ENCODE measurements around the gene EPHA3. TPM values are rescaled to one million over a fixed set of nuclear protein-coding genes. Genes with fewer than 3 reads are reported as not detected.

Gene EPHA3
- total RNA-seq, 3 donors from 2014 or later (not counting 1 experiment from before 2014, with no cell fraction given), result not detected

- Mint-ChIP-seq H3K4me3 (no peak overlapping the region), H3K36me3 (no peaks in the 10 kb centered on the region), H3K27ac (no peak overlapping the region), H3K4me1 (no peaks in the 10 kb centered on the region), H3K27me3 (ENCODE audit: low read depth in 2 of 2) (no peaks in the 10 kb centered on the region), H3K9me3 (no peaks in the 10 kb centered on the region)
- H3K36me3 ChIP-seq (ENCODE audit: control insufficient read depth, insufficient read depth, low read length), result no peaks in the 10 kb centered on the region
- DNase-seq (no peak), ATAC-seq (no peak)
- peaks cover 4% of the 10 kb centered on the region for H3K9me3 ChIP-seq (ENCODE audit: control insufficient read depth, insufficient read depth, low read length)
- no peak overlapping the region for H3K27ac ChIP-seq (ENCODE audit: low read length)
- H3K27me3 ChIP-seq (ENCODE audit: control insufficient read depth, insufficient read depth, low read length), result no peaks in the 10 kb centered on the region
- TF ChIP-seq CTCF (IDR thresholded peaks at IDR 0.05), result no peak
- 92% methylated on average over 5 of the region's 9 CpGs for WGBS (ENCODE audit: insufficient coverage)
- no peaks in the 10 kb centered on the region for H3K4me1 ChIP-seq (ENCODE audit: control insufficient read depth, insufficient read depth, low read length)
- intact Hi-C loops (cut with micrococcal nuclease), result no loop called here
- no peak overlapping the region for H3K4me3 ChIP-seq (ENCODE audit: low read length)
Measured at GRCh38 chr3:89171687-89172545, 64.5 kb downstream of the EPHA3 start.

GRCh38 chr3:89173546-89173945 lies 66.1 kb downstream of the EPHA3 start:
- Histone ChIP-seq H3K27me3 (ENCODE audit: control insufficient read depth, insufficient read depth, low read length) (no peaks in the 10 kb centered on the region), H3K9me3 (ENCODE audit: control insufficient read depth, insufficient read depth, low read length) (peaks cover 4% of the 10 kb centered on the region), H3K4me1 (ENCODE audit: control insufficient read depth, insufficient read depth, low read length) (no peaks in the 10 kb centered on the region), H3K27ac (ENCODE audit: low read length) (no peak overlapping the region), H3K36me3 (ENCODE audit: control insufficient read depth, insufficient read depth, low read length) (no peaks in the 10 kb centered on the region), H3K4me3 (ENCODE audit: low read length) (no peak overlapping the region)
- no peak for DNase-seq
- ATAC-seq, result no peak
- Mint-ChIP-seq H3K27me3 (ENCODE audit: low read depth in 2 of 2) (no peaks in the 10 kb centered on the region), H3K36me3 (no peaks in the 10 kb centered on the region), H3K9me3 (no peaks in the 10 kb centered on the region), H3K27ac (no peak overlapping the region), H3K4me1 (no peaks in the 10 kb centered on the region), H3K4me3 (no peak overlapping the region)
- intact Hi-C loops (cut with micrococcal nuclease), result no loop called here
- TF ChIP-seq CTCF (IDR thresholded peaks at IDR 0.05), result no peak

- H3K27ac Mint-ChIP-seq, result no peak overlapping the region
- no peaks in the 10 kb centered on the region for H3K36me3 Mint-ChIP-seq
- H3K36me3 ChIP-seq (ENCODE audit: control insufficient read depth, insufficient read depth, low read length), result no peaks in the 10 kb centered on the region
- 95% methylated on average over 3 of the region's 3 CpGs for WGBS (ENCODE audit: insufficient coverage)
- no peaks in the 10 kb centered on the region for H3K4me1 ChIP-seq (ENCODE audit: control insufficient read depth, insufficient read depth, low read length)
- no peak overlapping the region for H3K4me3 Mint-ChIP-seq
- no peak for ATAC-seq
- no peak for DNase-seq
- peaks cover 2 to 7% of the 10 kb centered on the region in 2 donors for H3K9me3 Mint-ChIP-seq
- no peaks in the 10 kb centered on the region for H3K27me3 ChIP-seq (ENCODE audit: control insufficient read depth, insufficient read depth, low read length)
- no peaks in the 10 kb centered on the region for H3K4me1 Mint-ChIP-seq
- no peaks in the 10 kb centered on the region for H3K27me3 Mint-ChIP-seq (ENCODE audit: low read depth in 2 of 2)
- intact Hi-C loops (cut with micrococcal nuclease), result no loop called here
- no peaks in the 10 kb centered on the region for H3K9me3 ChIP-seq (ENCODE audit: control insufficient read depth, insufficient read depth, low read length)
- no peak overlapping the region for H3K27ac ChIP-seq (ENCODE audit: low read length)
- H3K4me3 ChIP-seq (ENCODE audit: low read length), result no peak overlapping the region
- no peak for TF ChIP-seq CTCF (IDR thresholded peaks at IDR 0.05)
Measured at GRCh38 chr3:89179355-89180001, 72.1 kb downstream of the EPHA3 start.
